Prostate gland (tissue), 2 donors: ENCODE results near the gene RNF183.

Experiments
- CTCF ChIP-seq, 4 experiments: fragments of 200-600 bp in 2 of 4; fragments of 450-650 bp in 2 of 4; sonication (generic) in 2 of 4; IDR thresholded peaks; 1 replicate in 3 of 4; 2 replicates in 1 of 4; pipeline ENCODE4 v1.5.1; 2016 to 2019; ENCODE audit warnings: antibody characterized with exemption in 4 of 4, mild to moderate bottlenecking in 2 of 4, moderate library complexity in 2 of 4
- POLR2A ChIP-seq: fragments of 450-650 bp; IDR thresholded peaks from one replicate; pipeline ENCODE4 v1.6.1; 2016; ENCODE audit warnings: antibody characterized with exemption, mild to moderate bottlenecking
- POLR2AphosphoS5 ChIP-seq: sonication (generic); formaldehyde crosslinking; IDR thresholded peaks from one replicate; pipeline ENCODE4 v1.6.1; 2017; ENCODE audit warnings: antibody characterized with exemption

- TF ChIP-seq CTCF (IDR thresholded peaks at IDR 0.05) (no peak), POLR2A (no peak), POLR2AphosphoS5 (no peak)
These were observed 19.5 kb upstream of the RNF183 start for GRCh38 chr9:113322671-113323070.
